H1 (cell line): ENCODE data around the gene ARAP2. TPM values are rescaled to one million over a fixed set of nuclear protein-coding genes. Genes with fewer than 3 reads are reported as not detected.

Experiments
- CTCF ChIA-PET: fragments of 300-600 bp; sonication (Branson Sonifier 250); formaldehyde crosslinking; loops from one replicate; lab custom pipeline; 2021; ENCODE audit not compliant: partially characterized antibody; lab: Charles Lee
- POLR2A ChIA-PET: fragments of 300-600 bp; sonication (Branson Sonifier 250); formaldehyde crosslinking; loops from one replicate; lab custom pipeline; 2021; ENCODE audit warnings: inconsistent platforms; ENCODE audit not compliant: partially characterized antibody; lab: Charles Lee
- DNase-seq, 2 experiments: peaks; one replicate each; pipeline versions ENCODE4 v3.0.0 to v3.0.0-alpha.2; 2010 to 2022; ENCODE audit warnings: low spot score in 2 of 2, low read depth in 1 of 2, mixed read lengths in 1 of 2
- FAIRE-seq: peaks from 2 replicates; lab custom pipeline; 2011; peaks lifted over from hg19 to GRCh38; lab: Jason Lieb, UNC
- H2AFZ ChIP-seq: 2 replicates; pipeline ENCODE4 v1.8.1; 2012; ENCODE audit warnings: low read length, inconsistent platforms
- H2AK5ac ChIP-seq: 2 replicates; pipeline ENCODE4 v1.6.1; 2013; ENCODE audit warnings: low read depth, low read length
- H2BK120ac ChIP-seq: replicated peaks from 2 replicates; pipeline ENCODE3; 2013; ENCODE audit warnings: low read depth, low read length, inconsistent platforms
- H2BK12ac ChIP-seq: 2 replicates; pipeline ENCODE4 v1.6.1; 2013; ENCODE audit warnings: low read depth, low read length
- H2BK15ac ChIP-seq: 2 replicates; pipeline ENCODE4 v1.6.1; 2013; ENCODE audit warnings: low read length
- H2BK20ac ChIP-seq: 2 replicates; pipeline ENCODE4 v1.6.1; 2013; ENCODE audit warnings: low read length
- H2BK5ac ChIP-seq: 2 replicates; pipeline ENCODE4 v1.6.1; 2013; ENCODE audit warnings: low read depth, low read length
- H3K14ac ChIP-seq: 2 replicates; pipeline ENCODE4 v1.6.1; 2013; ENCODE audit warnings: inconsistent platforms; ENCODE audit not compliant: insufficient read length
- H3K18ac ChIP-seq: 2 replicates; pipeline ENCODE4 v1.6.1; 2013; ENCODE audit warnings: low read length; ENCODE audit errors: extremely low read depth
- H3K23ac ChIP-seq: 2 replicates; pipeline ENCODE4 v1.6.1; 2013; ENCODE audit warnings: inconsistent platforms; ENCODE audit not compliant: insufficient read length
- H3K23me2 ChIP-seq: 2 replicates; pipeline ENCODE4 v1.6.1; 2013; ENCODE audit warnings: low read depth, low read length
- H3K27ac ChIP-seq: 2 replicates; pipeline ENCODE4 v1.6.1; 2011; ENCODE audit warnings: low read depth, low read length, inconsistent platforms
- H3K27me3 ChIP-seq, 4 experiments: replicated peaks in 1 of 4; 1 replicate in 1 of 4; 2 replicates in 3 of 4; pipeline versions ENCODE4 v1.6.1 to v1.8.1; 2011 to 2013; ENCODE audit warnings: low read length in 3 of 4, mild to moderate bottlenecking in 3 of 4, inconsistent platforms in 2 of 4, mixed read lengths in 2 of 4, moderate library complexity in 1 of 4; ENCODE audit not compliant: control insufficient read depth in 3 of 4, insufficient read depth in 3 of 4; ENCODE audit errors: extremely low read depth in 1 of 4
- H3K36me3 ChIP-seq, 4 experiments: 2 replicates each; pipeline versions ENCODE4 v1.6.1 to v1.8.1; 2011 to 2013; ENCODE audit warnings: mild to moderate bottlenecking in 4 of 4, low read length in 3 of 4, moderate library complexity in 2 of 4, control low read depth in 1 of 4, inconsistent platforms in 1 of 4; ENCODE audit not compliant: insufficient read depth in 4 of 4, control insufficient read depth in 2 of 4
- H3K4ac ChIP-seq: replicated peaks from 2 replicates; pipeline ENCODE3; 2013; ENCODE audit warnings: low read length, low read depth, mixed read lengths, inconsistent platforms; ENCODE audit not compliant: insufficient read length
- H3K4me1 ChIP-seq, 4 experiments: replicated peaks in 1 of 4; 1 replicate in 1 of 4; 2 replicates in 3 of 4; pipeline versions ENCODE4 v1.6.1 to v1.8.1; 2011 to 2013; ENCODE audit warnings: low read length in 3 of 4, inconsistent platforms in 2 of 4, mixed read lengths in 1 of 4; ENCODE audit not compliant: insufficient read depth in 4 of 4, control insufficient read depth in 3 of 4
- H3K4me2 ChIP-seq, 2 experiments: 2 replicates each; pipeline versions ENCODE4 v1.6.1 to v1.8.1; 2011 to 2013; ENCODE audit warnings: low read depth in 2 of 2, low read length in 2 of 2, control low read depth in 1 of 2, inconsistent platforms in 1 of 2, mild to moderate bottlenecking in 1 of 2; ENCODE audit not compliant: insufficient read depth in 1 of 2
- H3K4me3 ChIP-seq, 4 experiments: fragments of 200-600, 300-600 bp in 1 of 4; sonication (generic), shearing (Covaris generic), sonication (Bioruptor Twin) in 1 of 4; 2 replicates each; pipeline versions ENCODE4 v1.5.1 to v1.8.1; 2011 to 2016; ENCODE audit warnings: low read length in 4 of 4, low read depth in 3 of 4, control low read depth in 2 of 4, inconsistent platforms in 2 of 4, mild to moderate bottlenecking in 2 of 4, mixed read lengths in 1 of 4, moderate library complexity in 1 of 4; ENCODE audit not compliant: insufficient read depth in 2 of 4; ENCODE audit errors: extremely low read depth in 1 of 4
- H3K56ac ChIP-seq: replicated peaks from 2 replicates; pipeline ENCODE3; 2013; ENCODE audit warnings: low read depth, mild to moderate bottlenecking, mixed read lengths, low read length, inconsistent platforms; ENCODE audit not compliant: insufficient read length
- H3K79me1 ChIP-seq: 2 replicates; pipeline ENCODE4 v1.6.1; 2013; ENCODE audit warnings: low read depth, low read length, control low read depth
- H3K79me2 ChIP-seq, 2 experiments: 2 replicates each; pipeline versions ENCODE4 v1.6.1 to v1.8.1; 2012 to 2013; ENCODE audit warnings: low read length in 2 of 2, mild to moderate bottlenecking in 2 of 2, inconsistent platforms in 1 of 2; ENCODE audit not compliant: insufficient read depth in 2 of 2, control insufficient read depth in 1 of 2
- H3K9ac ChIP-seq, 4 experiments: replicated peaks in 1 of 4; 1 replicate in 1 of 4; 2 replicates in 3 of 4; pipeline versions ENCODE4 v1.6.1 to v1.8.1; 2011 to 2013; ENCODE audit warnings: low read depth in 3 of 4, low read length in 3 of 4, control low read depth in 2 of 4, mild to moderate bottlenecking in 2 of 4, moderate library complexity in 2 of 4, inconsistent platforms in 1 of 4; ENCODE audit errors: extremely low read depth in 1 of 4
- H3K9me3 ChIP-seq, 2 experiments: 2 replicates each; pipeline versions ENCODE4 v1.6.1 to v1.8.1; 2012 to 2013; ENCODE audit warnings: mild to moderate bottlenecking in 2 of 2, moderate library complexity in 2 of 2, control low read depth in 1 of 2, inconsistent platforms in 1 of 2, low read depth in 1 of 2, low read length in 1 of 2, mixed read lengths in 1 of 2; ENCODE audit not compliant: insufficient read depth in 2 of 2
- H4K20me1 ChIP-seq, 2 experiments: replicated peaks in 1 of 2; 2 replicates each; pipeline versions ENCODE3 to v1.8.1; 2011 to 2013; ENCODE audit warnings: inconsistent platforms in 2 of 2, low read length in 2 of 2, mild to moderate bottlenecking in 1 of 2; ENCODE audit not compliant: insufficient read depth in 2 of 2, control insufficient read depth in 1 of 2
- H4K5ac ChIP-seq: 2 replicates; pipeline ENCODE4 v1.6.1; 2013; ENCODE audit warnings: low read length, low read depth, mixed read lengths, inconsistent platforms; ENCODE audit not compliant: insufficient read length
- H4K8ac ChIP-seq: 2 replicates; pipeline ENCODE4 v1.8.0; 2013; ENCODE audit warnings: mild to moderate bottlenecking, moderate library complexity, low read length, inconsistent platforms; ENCODE audit not compliant: insufficient read depth; ENCODE audit errors: extremely low read depth
- H4K91ac ChIP-seq: replicated peaks from 2 replicates; pipeline ENCODE3; 2013; ENCODE audit warnings: low read length, mixed read lengths, inconsistent platforms; ENCODE audit not compliant: insufficient read length
- FOSL1 ChIP-seq: IDR thresholded peaks from 2 replicates; pipeline ENCODE4 v1.6.1; 2011; ENCODE audit warnings: mild to moderate bottlenecking, low read depth, low read length, moderate library complexity; ENCODE audit not compliant: insufficient read depth
- polyA plus RNA-seq, 7 experiments: library from polyadenylated mRNA; depleted of rRNA in 3 of 7; stranded (reverse) in 5 of 7; unstranded in 2 of 7; fragments of >200 nt in 5 of 7; fragments of 200-250 nt in 2 of 7; gene quantifications; 1 replicate in 5 of 7; 2 replicates in 1 of 7; 4 replicates in 1 of 7; pipeline versions ENCODE4 v1.2.1 to v1.2.3, GENCODE V29; 2011 to 2013; ENCODE audit warnings: missing spikeins in 2 of 7, mixed read lengths in 2 of 7
- total RNA-seq: library from RNA; stranded (reverse); fragmentation: NEBNext Ultra II Directional; extraction: Animal tissue kit (Norgen Biotek cat#: 25700); gene quantifications from 2 replicates; pipeline ENCODE4 v1.2.1, GENCODE V29; 2021

The ARAP2 gene
- total and polyA plus RNA-seq, 2 of the 8 experiments (the other 6 are each of a cell fraction or from before 2014, with no cell fraction given), result 0.15 to 2.3 TPM

- Histone ChIP-seq H3K23ac (no peak overlapping the region), H2BK20ac (no peak overlapping the region), H3K4me3 (no peak overlapping the region), H4K91ac (no peak overlapping the region), H4K20me1 (no peaks in the 10 kb centered on the region), H2BK120ac (no peak overlapping the region), H2BK12ac (no peak overlapping the region), H3K4me1 (no peaks in the 10 kb centered on the region), H3K4ac (no peak overlapping the region), H3K27me3 (no peaks in the 10 kb centered on the region), H3K79me2 (no peaks in the 10 kb centered on the region), H3K9ac (no peak overlapping the region), H3K4me2 (no peak overlapping the region), H3K9me3 (no peaks in the 10 kb centered on the region), H3K56ac (no peak overlapping the region), H3K79me1 (no peaks in the 10 kb centered on the region), H2BK15ac (no peak overlapping the region), H3K14ac (no peak overlapping the region), H4K8ac (no peak overlapping the region), H3K18ac (no peak overlapping the region), H2AK5ac (no peak overlapping the region), H3K36me3 (no peaks in the 10 kb centered on the region), H4K5ac (no peak overlapping the region), H2BK5ac (no peak overlapping the region), H3K23me2 (no peaks in the 10 kb centered on the region), H3K27ac (no peak overlapping the region), H2AFZ (no peak overlapping the region)
- no peak for FAIRE-seq
- ChIA-PET CTCF (no interaction called here), POLR2A (no interaction called here)
- no peak for DNase-seq
- no peak for TF ChIP-seq FOSL1
These were observed 133.1 kb downstream of the ARAP2 start for GRCh38 chr4:36111172-36111571.
